Iris pigment epithelial cell (primary cell): ENCODE results near the gene JSRP1.

Experiments used
- DNase-seq: peaks from one replicate; pipeline ENCODE4 v3.0.0-alpha.2; 2011; ENCODE audit warnings: low read depth

The JSRP1 gene

GRCh38 chr19:2246801-2247361 is 9.3 kb downstream of the JSRP1 start:
- DNase-seq, result peak; percentile 62

GRCh38 chr19:2246014-2246620 is 10.1 kb downstream of the JSRP1 start:
- DNase-seq, result no peak

GRCh38 chr19:2245273-2245672 is 10.9 kb downstream of the JSRP1 start:
- no peak for DNase-seq

- no peak for DNase-seq
Observed at GRCh38 chr19:2244486-2244885, 11.7 kb downstream of the JSRP1 start.

GRCh38 chr19:2244125-2244411 is 12.1 kb downstream of the JSRP1 start:
- DNase-seq, result no peak

DNA sequence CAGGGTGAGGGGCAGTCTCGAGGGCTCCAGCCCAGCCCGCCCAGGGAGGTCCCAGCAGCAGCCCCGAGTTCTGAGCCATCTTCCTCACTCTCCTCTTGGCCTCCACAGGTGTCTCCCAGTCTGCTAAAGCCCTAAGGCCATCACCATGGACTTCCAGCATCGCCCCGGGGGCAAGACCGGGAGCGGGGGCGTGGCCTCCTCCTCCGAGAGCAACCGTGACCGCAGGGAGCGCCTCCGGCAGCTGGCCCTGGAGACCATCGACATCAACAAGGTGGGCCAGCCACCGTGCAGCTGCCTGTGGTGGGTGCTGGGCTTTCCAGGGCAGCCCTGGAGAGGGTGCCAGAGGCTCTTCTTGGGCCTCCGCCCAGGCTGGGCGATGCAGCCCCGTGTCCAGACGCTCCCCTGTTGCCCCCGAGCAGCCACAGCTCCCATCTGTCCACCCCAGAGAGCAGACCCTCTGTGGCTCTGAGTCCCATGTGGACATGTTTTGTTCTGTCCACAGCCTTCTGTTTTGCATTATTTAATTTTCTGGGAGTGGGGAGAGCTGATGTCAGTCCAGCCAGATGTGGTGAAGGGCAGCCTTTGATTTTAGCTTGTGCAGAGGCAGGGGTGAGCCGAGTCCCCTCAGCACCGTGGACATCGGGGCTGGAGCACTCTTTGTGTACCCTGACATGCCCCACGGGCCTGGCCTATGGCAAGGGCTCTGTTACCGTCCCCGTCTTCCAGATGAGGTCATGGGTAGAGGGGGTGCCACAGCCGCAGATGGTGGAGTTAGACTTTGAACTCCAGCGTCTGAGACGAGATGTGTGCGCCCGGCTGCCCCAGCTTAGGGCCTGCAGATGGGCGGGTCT is 12.7 kb downstream of the JSRP1 start:
- DNase-seq, result no peak

DNA sequence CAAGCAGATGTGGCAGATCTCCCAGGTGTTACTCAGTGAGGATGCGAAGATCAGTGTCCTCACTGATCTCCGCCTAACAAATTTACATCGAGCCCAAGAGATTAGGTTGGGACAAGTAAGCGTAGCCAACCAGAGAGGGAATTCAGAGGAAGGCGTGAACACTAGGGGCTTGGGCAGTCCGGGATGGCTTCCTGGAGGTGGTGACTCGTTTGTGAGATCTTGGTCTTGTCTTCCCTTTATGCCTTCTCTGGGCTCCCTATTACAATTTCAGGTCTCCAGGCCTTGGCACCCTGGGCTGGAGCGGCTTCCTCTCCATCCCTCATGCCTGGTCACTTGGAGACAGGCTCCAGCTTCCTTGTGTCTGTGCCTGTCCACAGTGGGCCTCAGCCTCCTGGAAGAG is 13.4 kb downstream of the JSRP1 start:
- no peak for DNase-seq

DNA sequence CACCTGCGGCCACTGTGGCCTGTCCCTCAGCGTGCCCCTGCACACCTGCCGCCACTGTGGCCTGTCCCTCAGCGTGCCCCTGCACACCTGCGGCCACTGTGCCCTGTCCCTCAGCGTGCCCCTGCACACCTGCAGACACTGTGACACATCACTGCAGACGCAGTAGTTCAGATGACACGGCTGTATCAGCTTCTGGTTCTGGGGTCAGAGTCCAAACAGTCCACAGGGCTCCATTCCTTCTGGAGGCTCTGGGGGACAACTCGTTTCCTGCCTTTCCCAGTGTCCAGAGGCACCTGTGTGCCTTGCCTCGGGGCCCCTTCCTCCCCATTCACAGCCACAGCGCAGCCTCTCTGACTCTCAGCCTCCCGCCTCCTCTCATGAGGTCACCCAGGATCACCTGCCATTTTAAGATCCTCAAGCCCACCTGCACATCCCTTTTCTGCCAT is 14.1 kb downstream of the JSRP1 start:
- no peak for DNase-seq

DNA sequence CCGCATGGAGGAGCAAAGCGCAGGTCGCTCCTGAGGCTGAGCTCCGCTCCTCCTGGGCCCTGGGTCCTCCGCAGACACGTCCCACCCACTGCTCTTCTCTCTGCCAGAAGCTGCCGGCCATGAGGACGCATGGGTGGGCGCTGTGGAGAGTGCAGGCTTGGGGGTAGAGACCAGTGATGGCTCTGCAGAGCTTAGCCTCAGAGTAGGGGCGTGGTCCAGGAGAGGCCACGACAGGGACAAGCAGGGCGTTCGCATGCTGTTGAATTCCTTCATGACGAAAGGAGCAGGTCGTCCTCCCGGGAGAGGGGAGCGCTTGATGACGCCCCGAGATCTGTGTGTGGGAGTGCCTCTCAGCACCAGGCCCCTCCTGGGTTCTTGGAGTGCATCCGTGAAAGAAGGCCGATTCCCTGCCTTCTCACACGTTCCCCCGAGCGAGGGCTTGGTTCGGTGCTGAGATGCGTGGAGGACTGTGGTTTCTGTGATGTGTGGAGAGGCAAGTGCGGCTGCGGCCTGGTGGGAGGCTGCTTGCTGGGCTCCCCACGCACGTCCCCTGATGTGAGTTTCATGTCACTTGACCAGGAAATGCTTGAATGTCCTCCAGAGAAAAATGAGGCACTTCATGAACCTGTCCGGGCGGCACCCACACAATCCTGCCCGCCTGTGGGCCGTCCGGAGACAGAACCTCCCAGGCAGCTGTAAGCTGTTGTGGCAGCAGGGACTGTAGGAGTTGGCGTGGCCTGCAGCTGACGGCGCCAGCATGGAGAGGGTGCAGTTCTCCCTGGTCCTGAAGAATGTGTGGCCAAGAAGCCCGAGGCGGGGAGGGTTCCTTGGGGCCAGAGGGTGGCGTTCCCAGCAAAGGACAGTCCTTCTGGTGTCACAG is 15.1 kb downstream of the JSRP1 start:
- DNase-seq, result no peak

DNA sequence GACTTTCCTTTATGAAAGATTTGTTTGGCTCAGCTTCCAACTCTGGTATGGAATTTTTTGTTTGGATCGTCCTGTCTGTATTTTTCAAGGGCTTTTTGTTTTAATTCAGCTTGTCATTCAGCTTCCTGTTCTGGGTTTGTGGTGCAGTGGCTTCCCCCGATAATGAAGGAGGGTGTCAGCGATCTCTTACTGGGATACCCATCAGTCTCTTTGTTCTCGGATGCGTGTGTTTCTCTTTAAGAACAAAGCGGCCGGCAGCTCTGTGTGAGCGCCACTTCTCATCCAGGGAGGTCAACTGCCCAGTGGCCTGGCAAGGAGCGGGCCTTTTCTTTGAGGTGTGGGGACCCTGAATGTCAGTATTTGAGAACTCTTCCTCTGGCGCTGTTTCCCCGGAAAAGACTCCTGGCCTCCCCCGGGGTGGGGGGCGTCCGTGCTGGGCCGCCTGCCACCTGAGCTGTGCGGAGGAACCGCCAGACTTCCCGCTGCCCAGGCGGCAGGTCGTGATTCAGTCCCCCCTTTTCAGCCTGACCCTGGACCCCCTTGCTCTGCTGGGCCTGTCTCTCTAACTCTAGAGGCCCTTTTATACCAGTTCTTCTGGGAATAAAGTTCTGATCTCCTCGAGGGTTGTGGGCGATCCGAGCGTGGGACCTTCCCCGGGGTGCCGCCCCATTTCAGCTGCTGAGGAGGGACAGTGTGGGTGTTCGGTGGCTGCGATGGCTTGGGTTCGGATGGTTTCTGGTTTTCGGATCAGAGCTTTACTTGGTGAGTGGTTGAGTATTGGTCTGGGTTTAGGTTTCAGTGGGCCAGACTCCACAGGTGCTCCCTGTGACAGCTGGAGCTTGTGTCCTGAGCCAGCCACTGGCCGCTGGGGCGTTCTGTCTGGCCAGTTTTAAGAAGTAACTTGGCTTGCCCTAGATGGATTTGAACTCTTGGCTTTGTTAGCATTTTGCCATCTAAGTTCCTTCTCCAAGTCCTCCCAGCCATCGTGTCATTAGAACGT is 16.1 kb downstream of the JSRP1 start:
- DNase-seq, result peak; percentile 61

DNA sequence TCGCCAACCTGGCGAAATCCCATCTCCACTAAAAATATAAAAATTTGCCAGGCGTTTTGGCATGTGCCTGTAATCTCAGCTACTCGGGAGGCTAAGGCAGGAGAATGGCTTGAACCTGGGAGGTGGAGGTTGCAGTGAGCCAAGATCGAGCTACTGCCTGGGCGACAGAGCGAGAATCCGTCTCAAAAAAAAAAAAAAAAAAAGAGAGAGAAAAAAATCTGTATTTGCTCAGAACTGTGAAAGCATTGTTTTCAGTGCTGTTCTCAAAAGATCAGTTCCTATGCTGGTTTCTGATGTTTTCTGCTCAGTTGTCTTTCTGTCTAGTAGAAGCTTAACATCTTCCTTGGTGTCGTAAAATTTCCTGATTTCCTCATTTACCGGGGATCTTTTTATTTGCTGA is 17.0 kb downstream of the JSRP1 start:
- DNase-seq, result no peak

DNA sequence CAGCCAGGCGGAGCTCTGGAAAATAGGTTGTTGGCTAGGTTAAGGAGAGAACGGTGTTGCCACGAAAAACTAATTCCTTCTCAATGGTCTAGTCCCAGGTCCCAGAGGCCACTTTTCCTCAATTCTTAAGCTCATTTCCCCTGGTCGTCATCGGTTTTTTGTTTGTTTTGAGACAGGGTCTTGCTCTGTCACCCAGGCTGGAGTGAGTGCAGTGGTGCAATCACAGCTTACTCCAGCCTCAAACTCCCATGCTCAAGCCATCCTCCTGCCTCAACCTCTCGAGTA is 18.4 kb downstream of the JSRP1 start:
- DNase-seq, result no peak

- no peak for DNase-seq
Observed at GRCh38 chr19:2237051-2237868, 19.0 kb downstream of the JSRP1 start.

- peak; percentile 97 for DNase-seq
Observed at GRCh38 chr19:2236314-2237050, 19.7 kb downstream of the JSRP1 start, which contains the start of the genes PLEKHJ1 and SF3A2. Gene PLEKHJ1 (minus strand): TSS chr19:2236329. CDS start chr19:2236248, 81 bp downstream. Gene SF3A2 (plus strand): TSS chr19:2236824. CDS start chr19:2243419, 6,595 bp downstream.

- no peak for DNase-seq
Observed at GRCh38 chr19:2236064-2236313, 20.2 kb downstream of the JSRP1 start.

GRCh38 chr19:2235381-2236063 is 20.7 kb downstream of the JSRP1 start:
- no peak for DNase-seq

GRCh38 chr19:2234996-2235380 is 21.2 kb downstream of the JSRP1 start:
- no peak for DNase-seq

GRCh38 chr19:2233601-2234280 is 22.5 kb downstream of the JSRP1 start:
- no peak for DNase-seq
